ENCODE data around the gene CROCC. TPM values are rescaled to one million over a fixed set of nuclear protein-coding genes. Genes with fewer than 3 reads are reported as not detected.

CROCC gene
- total and polyA plus RNA-seq, 4 donors: 2.9 to 8.3 (median 5.1) TPM

GRCh38 chr1:16999863-17000262 is 78.1 kb downstream of the CROCC start:
- H3K9ac ChIP-seq (ENCODE audit: low read depth in 1 of 2, low read length in 2 of 2): no peak overlapping the region
- no peak for DNase-seq (ENCODE audit: low spot score)

GRCh38 chr1:17001760-17002523 is 80.2 kb downstream of the CROCC start:
- H3K4me3 ChIP-seq (ENCODE audit: low read depth in 1 of 3, low read length in 3 of 3): no peak overlapping the region
- no peak overlapping the region for H3K9ac ChIP-seq (ENCODE audit: low read depth in 1 of 2, low read length in 2 of 2)
- H3K4me1 ChIP-seq (ENCODE audit: control insufficient read depth in 4 of 4, insufficient read depth in 4 of 4, low read length in 3 of 4): no peaks in the 10 kb centered on the region
- no peak for DNase-seq (ENCODE audit: low spot score)
- TF ChIP-seq JUND (IDR thresholded peaks at IDR 0.05): no peak
- no peak for TF ChIP-seq FOXA1 (IDR thresholded peaks at IDR 0.05)
- no peak for TF ChIP-seq RXRA (IDR thresholded peaks at IDR 0.05)
- TF ChIP-seq NR2F2 (IDR thresholded peaks at IDR 0.05): no peak
- no peak for TF ChIP-seq RAD21 (IDR thresholded peaks at IDR 0.05)
- no peak for TF ChIP-seq HNF4G (IDR thresholded peaks at IDR 0.05)
- no peak for TF ChIP-seq YY1 (IDR thresholded peaks at IDR 0.05)
- TF ChIP-seq ATF3 (IDR thresholded peaks at IDR 0.05): no peak
- no peak for TF ChIP-seq GABPA (IDR thresholded peaks at IDR 0.05 in 1 of 2, conservative IDR thresholded peaks at IDR 0.05 in 1 of 2)
- TF ChIP-seq FOXA2 (IDR thresholded peaks at IDR 0.05): no peak
- TF ChIP-seq CTCF (IDR thresholded peaks at IDR 0.05; ENCODE audit: low read depth, low read length, missing input control): no peak
- no peak for TF ChIP-seq SP1 (IDR thresholded peaks at IDR 0.05)
- no peak for TF ChIP-seq MAX (IDR thresholded peaks at IDR 0.05)
- H3K36me3 ChIP-seq (ENCODE audit: control insufficient read depth in 4 of 4, insufficient read depth in 3 of 4, low read depth in 1 of 4, low read length in 3 of 4): peaks cover 0 to 30% (median 11%) of the 10 kb centered on the region in 4 donors
- no peak overlapping the region for H3K27ac ChIP-seq (ENCODE audit: low read depth in 1 of 2, low read length in 2 of 2)
- no peaks in the 10 kb centered on the region for H3K27me3 ChIP-seq (ENCODE audit: control insufficient read depth in 4 of 4, insufficient read depth in 4 of 4, low read length in 3 of 4)
- H3K9me3 ChIP-seq (ENCODE audit: control insufficient read depth in 4 of 4, low read length in 3 of 4): no peaks in the 10 kb centered on the region
- 96% methylated on average over 19 of the region's 19 CpGs for WGBS

More at GRCh38 chr1:16999863-17000262, 78.1 kb downstream of the CROCC start:
- Histone ChIP-seq H3K4me3 (ENCODE audit: low read depth in 1 of 3, low read length in 3 of 3) (no peak overlapping the region), H3K9me3 (ENCODE audit: control insufficient read depth in 4 of 4, low read length in 3 of 4) (no peaks in the 10 kb centered on the region), H3K4me1 (ENCODE audit: control insufficient read depth in 4 of 4, insufficient read depth in 4 of 4, low read length in 3 of 4) (no peaks in the 10 kb centered on the region), H3K36me3 (ENCODE audit: control insufficient read depth in 4 of 4, insufficient read depth in 3 of 4, low read depth in 1 of 4, low read length in 3 of 4) (peaks cover 0 to 32% (median 8%) of the 10 kb centered on the region in 4 donors), H3K27me3 (ENCODE audit: control insufficient read depth in 4 of 4, insufficient read depth in 4 of 4, low read length in 3 of 4) (no peaks in the 10 kb centered on the region), H3K27ac (ENCODE audit: low read depth in 1 of 2, low read length in 2 of 2) (no peak overlapping the region)
- TF ChIP-seq MAX (IDR thresholded peaks at IDR 0.05): no peak
- TF ChIP-seq SP1 (IDR thresholded peaks at IDR 0.05): no peak
- TF ChIP-seq FOXA1 (IDR thresholded peaks at IDR 0.05): no peak
- no peak for TF ChIP-seq NR2F2 (IDR thresholded peaks at IDR 0.05)
- TF ChIP-seq HNF4G (IDR thresholded peaks at IDR 0.05): no peak
- no peak for TF ChIP-seq ATF3 (IDR thresholded peaks at IDR 0.05)
- TF ChIP-seq JUND (IDR thresholded peaks at IDR 0.05): no peak
- TF ChIP-seq CTCF (IDR thresholded peaks at IDR 0.05; ENCODE audit: low read depth, low read length, missing input control): no peak
- TF ChIP-seq YY1 (IDR thresholded peaks at IDR 0.05): no peak
- TF ChIP-seq EGR1 (IDR thresholded peaks at IDR 0.05; ENCODE audit: low read depth in 2 of 2): no peak
- no peak for TF ChIP-seq RAD21 (IDR thresholded peaks at IDR 0.05)
- 93% methylated on average over 8 of the region's 8 CpGs for WGBS
